HG03354 (cell line): Measurements from ENCODE around the gene ADCY3.

Source experiments
- ATAC-seq: cut with Tn5 transposase; IDR thresholded peaks from one replicate; pipeline ENCODE4 v1.9.1; 2021; ENCODE audit warnings: mild to moderate bottlenecking; ENCODE audit not compliant: unreplicated experiment, poor library complexity, severe bottlenecking

Gene ADCY3

GRCh38 chr2:24881623-24882022 is 38.4 kb downstream of the ADCY3 start:
- ATAC-seq: no peak

GRCh38 chr2:24881158-24881557 is 38.9 kb downstream of the ADCY3 start:
- ATAC-seq: no peak

- ATAC-seq: no peak
These were observed 41.7 kb downstream of the ADCY3 start for GRCh38 chr2:24878341-24878740.

- ATAC-seq: no peak
These were observed 42.4 kb downstream of the ADCY3 start for GRCh38 chr2:24877646-24878045.

GRCh38 chr2:24877067-24877466 is 43.0 kb downstream of the ADCY3 start:
- no peak for ATAC-seq

GRCh38 chr2:24875901-24876300 is 44.1 kb downstream of the ADCY3 start:
- ATAC-seq: no peak

GRCh38 chr2:24875272-24875671 is 44.8 kb downstream of the ADCY3 start:
- no peak for ATAC-seq

GRCh38 chr2:24874035-24874434 is 46.0 kb downstream of the ADCY3 start:
- no peak for ATAC-seq

GRCh38 chr2:24873619-24874018 is 46.4 kb downstream of the ADCY3 start:
- no peak for ATAC-seq

GRCh38 chr2:24872344-24873115 is 47.5 kb downstream of the ADCY3 start:
- ATAC-seq: no peak

GRCh38 chr2:24871852-24872333 is 48.1 kb downstream of the ADCY3 start:
- no peak for ATAC-seq

- ATAC-seq: no peak
These were observed 48.9 kb downstream of the ADCY3 start for GRCh38 chr2:24870891-24871705.

GRCh38 chr2:24870440-24870839 is 49.6 kb downstream of the ADCY3 start:
- no peak for ATAC-seq

GRCh38 chr2:24866946-24867345 is 53.1 kb downstream of the ADCY3 start:
- ATAC-seq: no peak

GRCh38 chr2:24863641-24864040 is 56.4 kb downstream of the ADCY3 start:
- no peak for ATAC-seq

GRCh38 chr2:24861500-24861899 is 58.5 kb downstream of the ADCY3 start:
- no peak for ATAC-seq

GRCh38 chr2:24860631-24861030 is 59.4 kb downstream of the ADCY3 start:
- ATAC-seq: no peak

- ATAC-seq: no peak
These were observed 60.0 kb downstream of the ADCY3 start for GRCh38 chr2:24859968-24860600.

GRCh38 chr2:24858996-24859395 is 61.0 kb downstream of the ADCY3 start:
- no peak for ATAC-seq

- no peak for ATAC-seq
These were observed 62.3 kb downstream of the ADCY3 start for GRCh38 chr2:24857746-24858145.
